MCF 10A (cell line): ENCODE measurements around the gene PHF1. TPM values are rescaled to one million over a fixed set of nuclear protein-coding genes. Genes with fewer than 3 reads are reported as not detected.

Experiments
- BruUV-seq: library from RNA; stranded (reverse); fragments of 400-500 nt; replicated peaks from 2 replicates; lab custom pipeline; 2021; lab: Mats Ljungman, UMichigan
- CTCF ChIA-PET: fragments of 300-600 bp; sonication (Branson Sonifier 250); formaldehyde crosslinking; extraction: SDS; loops from one replicate; lab custom pipeline; 2021; ENCODE audit warnings: antibody characterized with exemption, inconsistent platforms; lab: Yijun Ruan, JAX
- POLR2A ChIA-PET: fragments of 300-600, 350-650 bp; sonication (Branson Sonifier 250); formaldehyde crosslinking; extraction: SDS; loops from one replicate; lab custom pipeline; 2020; ENCODE audit warnings: antibody characterized with exemption, inconsistent platforms; lab: Yijun Ruan, JAX
- DNase-seq: peaks from one replicate; pipeline ENCODE4 v3.0.0-alpha.2; 2018; ENCODE audit not compliant: unreplicated experiment
- H3K27ac Mint-ChIP-seq: one replicate; pipeline ENCODE4 v1.8.0; 2022; ENCODE audit warnings: mild to moderate bottlenecking, low read depth, mixed read lengths; ENCODE audit not compliant: unreplicated experiment
- H3K27me3 Mint-ChIP-seq: one replicate; pipeline ENCODE4 v1.8.0; 2022; ENCODE audit warnings: mixed read lengths; ENCODE audit not compliant: insufficient read depth, unreplicated experiment
- H3K36me3 Mint-ChIP-seq: one replicate; pipeline ENCODE4 v1.8.0; 2022; ENCODE audit warnings: mild to moderate bottlenecking, moderate library complexity, mixed read lengths; ENCODE audit not compliant: insufficient read depth, unreplicated experiment
- H3K4me1 Mint-ChIP-seq: one replicate; pipeline ENCODE4 v1.8.0; 2022; ENCODE audit warnings: mixed read lengths; ENCODE audit not compliant: insufficient read depth, unreplicated experiment
- H3K4me3 Mint-ChIP-seq: one replicate; pipeline ENCODE4 v1.8.0; 2022; ENCODE audit warnings: mild to moderate bottlenecking, moderate library complexity, mixed read lengths; ENCODE audit not compliant: unreplicated experiment
- H3K9me3 Mint-ChIP-seq: one replicate; pipeline ENCODE4 v1.8.0; 2022; ENCODE audit warnings: mixed read lengths; ENCODE audit not compliant: unreplicated experiment
- CTCF ChIP-seq: fragments of 200-600 bp; IDR thresholded peaks from one replicate; pipeline ENCODE4 v1.8.0; 2022; ENCODE audit warnings: antibody characterized with exemption, mild to moderate bottlenecking; ENCODE audit not compliant: unreplicated experiment
- intact Hi-C: fragments of 100-400 bp; cut with micrococcal nuclease; formaldehyde crosslinking; loops from 2 replicates; pipeline ENCODE4 v1.14.1; 2022
- total RNA-seq: library from RNA; stranded (reverse); gene quantifications from 2 replicates; pipeline ENCODE4 v1.2.3, GENCODE V29; 2022

PHF1 gene
- total RNA-seq, 1 experiment from 2014 or later: 28.9 TPM

- peak overlapping the region; percentile 2 for H3K27ac Mint-ChIP-seq
- DNase-seq: no peak
- no peak for TF ChIP-seq CTCF
- no peaks in the 10 kb centered on the region for H3K27me3 Mint-ChIP-seq
- H3K4me3 Mint-ChIP-seq: peak overlapping the region; percentile 4
- H3K4me1 Mint-ChIP-seq: peaks cover 37% of the 10 kb centered on the region
- BruUV-seq: no TSS peak
- POLR2A ChIA-PET: no interaction called here
- no peaks in the 10 kb centered on the region for H3K9me3 Mint-ChIP-seq
- intact Hi-C loops: loop anchor here (10.0 kb wide), 1 partner anchor 284 kb away; no protein-coding TSS in a partner anchor
- H3K36me3 Mint-ChIP-seq: peaks cover 5% of the 10 kb centered on the region
- CTCF ChIA-PET: no interaction called here
Measured at GRCh38 chr6:33421344-33421643, 10.5 kb downstream of the PHF1 start.

GRCh38 chr6:33423777-33424176, 13.0 kb downstream of the PHF1 start:
- Mint-ChIP-seq H3K4me1 (peaks cover 42% of the 10 kb centered on the region), H3K27me3 (no peaks in the 10 kb centered on the region), H3K36me3 (no peaks in the 10 kb centered on the region), H3K9me3 (no peaks in the 10 kb centered on the region), H3K27ac (peak overlapping the region; percentile 85), H3K4me3 (peak overlapping the region; percentile 97)
- no peak for TF ChIP-seq CTCF
- ChIA-PET POLR2A (interaction anchor here (1.4 to 3.2 kb wide), 4 partner anchors 13 to 124 kb away, joined by 4 to 35 read pairs (median 6); partner anchors contain the start of gene PHF1), CTCF (interaction anchor here (0.6 to 0.7 kb wide), 2 partner anchors 18 to 1534 kb away, joined by 3 to 5 read pairs; no protein-coding TSS in a partner anchor)
- intact Hi-C loops: loop anchor here (10.0 kb wide), 1 partner anchor 281 kb away; no protein-coding TSS in a partner anchor
- BruUV-seq: no TSS peak
- no peak for DNase-seq

DNA sequence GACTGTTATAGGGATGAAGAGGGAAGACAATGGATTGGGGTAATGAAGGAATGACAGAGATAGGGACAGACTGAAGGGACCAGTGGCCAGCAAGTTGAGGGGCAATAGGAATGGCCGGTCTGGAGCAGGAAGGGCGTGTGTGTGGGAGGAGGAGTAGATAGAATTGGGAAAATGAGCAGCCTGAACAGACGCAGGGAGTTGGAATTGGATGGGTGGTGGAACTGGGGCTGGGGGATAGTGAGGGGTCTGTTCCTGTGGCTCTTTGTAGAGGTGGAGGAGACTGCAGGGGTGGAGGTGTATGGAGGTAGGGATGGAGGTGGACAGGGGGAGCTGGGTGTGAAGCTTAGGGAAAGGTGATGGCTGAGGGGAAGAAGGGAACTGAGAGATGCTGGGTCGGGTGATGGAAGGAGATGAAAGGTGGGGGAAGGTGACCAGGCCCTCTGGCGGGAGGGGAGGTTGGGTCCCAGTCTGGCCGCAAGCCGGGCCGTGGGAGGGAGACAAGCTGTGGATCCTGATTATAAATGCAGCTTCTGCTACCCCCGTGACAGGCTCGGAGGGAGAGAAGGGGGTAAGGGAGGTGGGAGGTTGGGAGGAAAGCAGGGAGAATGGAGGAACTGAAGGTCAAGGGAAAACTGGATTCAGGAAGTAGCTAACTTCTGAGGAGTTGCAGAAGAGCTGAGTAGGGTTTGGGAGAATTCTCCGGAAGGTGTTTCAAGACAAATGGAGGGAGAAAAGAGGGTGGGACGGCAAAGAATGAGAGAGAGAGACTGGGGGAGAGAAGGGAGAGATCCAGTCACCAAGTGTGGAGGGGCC, 14.2 kb downstream of the PHF1 start:
- no peaks in the 10 kb centered on the region for H3K27me3 Mint-ChIP-seq
- H3K4me3 Mint-ChIP-seq: peak overlapping the region; percentile 97
- H3K27ac Mint-ChIP-seq: peak overlapping the region; percentile 85
- intact Hi-C loops: loop anchor here (1.0 to 10.0 kb wide), 3 partner anchors 34 to 280 kb away; partner anchors contain the start of genes KIFC1 and RGL2
- no peak for TF ChIP-seq CTCF
- no peak for DNase-seq
- POLR2A ChIA-PET: interaction anchor here (0.5 to 3.2 kb wide), 23 partner anchors 8 to 1690 kb away, joined by 3 to 35 read pairs (median 5); partner anchors contain the start of genes BAK1, CUTA, HSD17B8 and PFDN6
- CTCF ChIA-PET: interaction anchor here (0.6 to 1.3 kb wide), 10 partner anchors 11 to 143 kb away, joined by 3 to 6 read pairs (median 4); no protein-coding TSS in a partner anchor
- no peaks in the 10 kb centered on the region for H3K9me3 Mint-ChIP-seq
- H3K36me3 Mint-ChIP-seq: no peaks in the 10 kb centered on the region
- TSS peak; percentile 89 for BruUV-seq
- peaks cover 54% of the 10 kb centered on the region for H3K4me1 Mint-ChIP-seq
